GM12873 (cell line): ENCODE measurements around the gene ADAD2.

Source experiments
- CTCF ChIP-seq: IDR thresholded peaks from 2 replicates; pipeline ENCODE4 v1.5.1; 2012; ENCODE audit warnings: low read depth, mild to moderate bottlenecking, moderate library complexity, low read length, control low read depth; ENCODE audit not compliant: insufficient read depth; ENCODE audit errors: missing control alignments

ADAD2 gene

DNA sequence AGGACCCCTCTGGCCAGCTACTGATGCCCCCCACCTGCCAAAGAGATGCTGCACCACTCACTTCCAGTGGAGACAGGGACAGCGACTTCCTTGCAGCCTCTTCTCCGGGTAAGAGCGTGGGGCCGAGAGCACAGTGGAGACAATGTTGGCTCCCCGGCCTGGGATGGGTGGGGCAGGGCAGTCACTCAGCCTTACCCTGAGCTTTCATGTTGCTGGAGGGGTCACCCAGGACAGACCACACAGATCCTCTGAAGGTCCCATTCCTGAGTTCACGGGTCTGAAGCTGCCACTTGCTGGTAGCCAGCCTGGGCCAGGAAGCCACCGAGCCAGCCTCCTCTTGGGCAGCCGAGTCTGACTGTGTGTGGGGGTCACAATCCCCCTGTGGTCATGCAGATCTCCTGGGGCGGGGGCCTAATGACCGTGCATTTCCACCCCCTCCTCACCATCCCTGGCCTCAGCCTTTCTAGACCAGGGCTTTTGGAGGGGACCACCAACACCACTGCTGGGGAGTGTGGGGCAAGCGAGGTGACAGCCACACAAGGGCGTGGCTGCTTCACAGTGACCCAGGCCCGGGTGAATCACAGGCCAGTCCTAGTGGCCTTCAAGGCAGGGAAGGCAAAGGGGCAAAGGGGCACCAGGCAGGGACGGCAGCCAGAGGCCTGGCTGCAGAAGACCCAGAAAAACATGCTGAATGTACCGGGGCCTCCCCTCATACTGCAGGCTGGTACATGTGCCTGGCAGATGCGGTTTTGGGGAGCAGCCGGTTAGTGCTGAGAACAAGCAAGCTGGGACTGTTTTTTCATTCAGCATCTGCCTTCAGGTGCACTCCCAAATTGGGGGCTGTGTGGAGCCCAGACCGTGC lies 14.5 kb upstream of the ADAD2 start:
- TF ChIP-seq CTCF, result no peak

- no peak for TF ChIP-seq CTCF
These were observed 13.2 kb upstream of the ADAD2 start for GRCh38 chr16:84177741-84178073.

DNA sequence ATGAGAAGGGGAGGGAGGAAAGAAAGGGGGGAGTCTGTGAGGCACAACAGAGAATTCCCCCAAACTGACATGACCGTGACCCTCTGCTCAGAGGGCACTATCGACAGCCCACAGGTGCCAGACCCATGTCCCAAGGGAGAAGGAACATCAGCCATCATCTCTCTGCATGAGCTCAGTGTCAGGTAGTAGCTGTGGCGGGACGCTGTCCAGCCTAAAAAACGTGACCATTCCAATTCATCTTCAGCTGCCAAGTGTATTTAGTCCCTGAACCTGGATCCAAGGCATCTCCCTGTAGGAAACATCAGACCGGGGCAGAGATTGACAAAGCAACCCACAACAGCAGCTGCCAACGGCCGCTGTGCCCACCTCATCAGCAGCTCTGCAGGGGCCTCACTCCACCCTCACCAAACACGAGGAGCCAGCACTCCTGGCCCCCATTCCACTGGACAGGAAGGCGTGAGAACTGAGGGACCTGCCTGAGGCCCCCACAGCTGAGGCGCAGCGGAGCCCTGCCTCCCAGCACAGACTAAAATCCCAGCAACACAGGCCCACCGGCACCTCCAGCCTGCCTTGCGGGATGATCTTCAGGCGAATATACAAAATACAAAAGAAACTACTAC lies 12.7 kb upstream of the ADAD2 start:
- no peak for TF ChIP-seq CTCF

GRCh38 chr16:84178892-84179611 lies 11.9 kb upstream of the ADAD2 start:
- no peak for TF ChIP-seq CTCF

DNA sequence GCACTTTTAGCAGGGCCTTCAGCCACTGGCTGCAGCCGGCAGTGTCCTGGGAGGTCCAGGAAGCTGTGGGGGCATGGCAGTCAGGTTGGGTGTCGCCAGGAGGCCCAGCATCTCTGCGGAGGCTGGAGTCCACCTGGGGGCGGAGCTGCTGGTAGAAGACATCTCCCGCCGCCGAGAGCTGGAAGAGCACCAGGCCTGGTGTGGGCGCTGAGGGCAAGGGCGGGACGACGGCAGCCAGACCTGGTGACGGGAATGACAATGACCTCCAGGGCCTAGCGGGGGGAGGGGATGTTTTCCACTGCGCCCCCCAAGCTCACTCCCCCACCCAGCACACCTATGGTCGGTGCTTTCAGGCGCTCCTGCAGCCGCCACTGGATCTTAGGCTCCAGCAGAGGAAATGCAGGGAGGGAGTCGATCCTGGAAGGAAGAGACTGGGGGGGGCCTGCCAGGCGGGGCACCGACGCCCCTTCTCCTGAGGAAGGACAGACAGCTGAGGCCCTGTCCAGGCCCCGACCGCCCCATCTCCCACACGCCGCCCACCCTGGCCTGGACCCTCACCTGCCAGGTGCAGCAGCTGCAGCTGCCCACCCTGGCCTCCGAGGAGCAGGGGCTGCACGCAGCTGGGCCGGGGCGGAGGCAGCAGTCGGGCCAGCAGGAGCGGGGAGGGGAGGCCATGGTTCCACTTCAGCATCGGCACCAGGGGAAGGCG lies 11.2 kb upstream of the ADAD2 start:
- no peak for TF ChIP-seq CTCF

- no peak for TF ChIP-seq CTCF
These were observed 10.3 kb upstream of the ADAD2 start for GRCh38 chr16:84180519-84181140.
